GM19238 (cell line): Measurements from ENCODE around the gene NXPE3.

Source experiments
- DNase-seq: peaks from one replicate; pipeline ENCODE4 v3.0.0; 2011; ENCODE audit warnings: low spot score; ENCODE audit not compliant: insufficient read length

The NXPE3 gene

DNA sequence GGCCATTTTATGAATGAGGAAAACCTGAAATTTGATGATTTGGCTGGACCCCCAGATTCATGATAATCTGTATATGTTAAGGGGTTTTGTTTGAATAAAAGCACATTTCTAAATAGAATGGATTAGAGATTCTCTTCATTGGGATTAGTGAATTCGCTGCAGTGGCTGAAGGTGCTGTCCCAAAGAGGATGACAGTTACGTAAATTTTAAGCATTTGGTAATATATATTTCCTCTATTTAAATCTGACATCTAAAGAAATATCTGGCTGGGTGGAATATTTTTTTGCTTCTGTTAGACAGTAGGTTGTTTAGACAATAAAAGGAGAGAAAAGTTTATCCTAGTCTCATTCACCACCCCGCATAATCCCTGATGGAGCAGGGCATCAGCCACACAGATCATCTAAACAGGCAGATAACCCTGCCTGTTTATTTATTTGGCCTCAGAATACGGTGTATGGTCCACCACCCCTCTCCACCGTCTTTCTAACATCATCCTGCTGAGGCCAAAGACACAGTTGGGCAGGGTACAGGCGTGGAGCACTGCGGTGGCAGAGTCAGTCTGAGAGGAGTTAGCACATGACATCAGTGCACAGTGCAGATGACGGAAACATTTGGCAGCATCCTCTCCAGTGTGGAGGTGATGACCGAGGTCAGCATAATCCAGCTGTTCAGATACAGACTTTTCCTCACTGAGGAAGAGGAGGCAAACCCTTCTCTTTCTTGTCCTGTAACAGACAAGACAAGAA is 49.9 kb downstream of the NXPE3 start:
- DNase-seq = no peak

DNA sequence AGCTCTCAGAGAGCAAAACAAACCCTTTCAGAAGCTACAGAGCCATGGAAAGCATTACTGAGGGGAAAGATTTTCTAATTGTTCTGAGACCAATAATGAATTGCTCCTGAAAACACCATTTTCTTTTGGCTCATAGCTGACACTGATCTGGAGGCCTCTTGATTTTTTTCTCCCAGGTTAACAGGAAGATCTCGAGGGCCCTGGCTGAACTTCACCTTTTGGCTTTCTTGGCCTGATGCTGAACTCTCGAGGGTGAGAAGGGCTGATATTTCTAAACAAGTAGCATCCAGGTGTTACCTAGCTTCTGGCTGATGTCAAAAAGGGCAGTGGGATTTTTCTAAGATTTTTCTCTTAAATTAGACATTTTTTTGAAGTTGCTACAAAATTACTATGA is 50.4 kb downstream of the NXPE3 start:
- DNase-seq = no peak

DNA sequence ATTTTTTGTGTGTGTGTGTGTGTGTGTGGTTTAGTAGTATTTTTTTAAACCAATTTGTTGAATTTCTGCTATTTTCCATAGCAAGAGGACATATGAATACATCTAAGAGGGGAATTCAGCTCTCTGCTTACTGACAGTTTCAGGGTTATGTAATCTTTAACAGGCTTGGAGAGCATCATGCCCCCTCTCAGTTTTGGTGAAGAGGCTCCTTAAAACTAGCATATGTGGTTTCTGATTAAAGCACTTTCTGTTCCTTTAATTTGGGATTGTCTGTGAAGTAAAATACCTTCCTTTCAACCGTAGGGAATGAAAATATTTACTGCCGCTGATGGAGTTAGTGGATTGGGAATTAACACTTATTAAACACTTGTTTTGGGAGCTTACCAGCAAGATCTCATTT is 50.9 kb downstream of the NXPE3 start:
- no peak for DNase-seq

DNA sequence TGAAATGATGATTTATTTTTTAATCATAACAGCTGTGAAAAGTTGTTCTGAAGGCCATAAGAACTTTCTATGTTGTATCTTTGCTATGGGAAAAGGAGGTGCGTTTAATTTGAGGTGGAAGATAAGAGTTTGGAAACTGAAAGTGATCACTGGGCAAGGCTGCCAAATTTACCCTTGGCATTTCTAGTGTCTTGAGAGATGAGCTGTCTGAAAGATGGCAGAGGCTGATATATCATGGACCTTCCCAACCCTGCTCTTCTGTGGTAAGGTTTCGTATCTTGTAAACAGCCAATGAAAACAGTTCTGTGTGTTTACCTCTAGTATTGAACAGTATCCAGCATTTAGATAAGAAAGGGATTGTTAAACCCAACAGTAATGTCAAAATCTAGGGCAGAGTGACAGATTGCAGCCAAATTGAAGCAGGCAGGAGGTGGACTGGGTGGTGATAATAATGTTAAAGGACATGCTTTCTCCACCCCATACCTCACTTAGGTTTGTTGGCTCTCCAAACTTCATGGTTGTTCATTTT is 54.5 kb downstream of the NXPE3 start:
- no peak for DNase-seq

DNA sequence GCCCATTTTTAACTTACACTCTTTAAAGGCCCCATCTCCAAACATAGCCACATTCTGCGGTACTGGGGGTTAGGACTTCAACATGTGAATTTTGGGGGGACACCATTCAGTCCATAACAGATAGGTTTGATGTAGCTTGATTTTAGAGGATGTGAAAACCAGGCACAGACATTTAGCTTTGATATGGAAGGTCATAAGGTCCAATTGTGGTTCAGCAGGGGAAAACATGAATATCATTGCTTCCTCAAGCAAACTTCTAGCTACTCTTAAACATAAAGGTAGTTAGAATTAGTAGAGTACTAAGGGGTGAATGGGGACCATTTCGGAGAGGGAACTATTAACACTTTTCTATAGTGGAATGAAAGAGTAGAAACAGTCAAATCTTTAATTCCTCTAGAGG is 56.7 kb downstream of the NXPE3 start:
- no peak for DNase-seq

DNA sequence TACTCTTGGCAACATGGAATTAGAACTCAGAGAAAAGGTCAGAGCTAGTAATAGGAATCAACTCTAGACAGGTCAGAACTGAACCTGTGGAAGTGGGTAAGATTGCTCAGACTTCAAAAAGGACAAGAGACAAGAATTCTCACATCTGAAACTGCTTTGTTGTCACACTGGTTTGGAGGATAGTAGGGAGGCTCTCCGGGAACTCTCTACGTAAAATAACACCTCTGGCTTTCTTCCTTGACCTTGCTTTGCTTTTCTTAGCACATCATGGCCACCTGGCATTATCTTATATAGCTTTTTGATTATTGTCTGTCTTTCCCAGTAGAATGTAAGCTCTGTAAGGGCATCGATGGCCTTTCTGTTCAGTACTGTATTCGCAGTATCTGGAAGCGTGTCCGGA is 57.1 kb downstream of the NXPE3 start:
- no peak for DNase-seq

DNA sequence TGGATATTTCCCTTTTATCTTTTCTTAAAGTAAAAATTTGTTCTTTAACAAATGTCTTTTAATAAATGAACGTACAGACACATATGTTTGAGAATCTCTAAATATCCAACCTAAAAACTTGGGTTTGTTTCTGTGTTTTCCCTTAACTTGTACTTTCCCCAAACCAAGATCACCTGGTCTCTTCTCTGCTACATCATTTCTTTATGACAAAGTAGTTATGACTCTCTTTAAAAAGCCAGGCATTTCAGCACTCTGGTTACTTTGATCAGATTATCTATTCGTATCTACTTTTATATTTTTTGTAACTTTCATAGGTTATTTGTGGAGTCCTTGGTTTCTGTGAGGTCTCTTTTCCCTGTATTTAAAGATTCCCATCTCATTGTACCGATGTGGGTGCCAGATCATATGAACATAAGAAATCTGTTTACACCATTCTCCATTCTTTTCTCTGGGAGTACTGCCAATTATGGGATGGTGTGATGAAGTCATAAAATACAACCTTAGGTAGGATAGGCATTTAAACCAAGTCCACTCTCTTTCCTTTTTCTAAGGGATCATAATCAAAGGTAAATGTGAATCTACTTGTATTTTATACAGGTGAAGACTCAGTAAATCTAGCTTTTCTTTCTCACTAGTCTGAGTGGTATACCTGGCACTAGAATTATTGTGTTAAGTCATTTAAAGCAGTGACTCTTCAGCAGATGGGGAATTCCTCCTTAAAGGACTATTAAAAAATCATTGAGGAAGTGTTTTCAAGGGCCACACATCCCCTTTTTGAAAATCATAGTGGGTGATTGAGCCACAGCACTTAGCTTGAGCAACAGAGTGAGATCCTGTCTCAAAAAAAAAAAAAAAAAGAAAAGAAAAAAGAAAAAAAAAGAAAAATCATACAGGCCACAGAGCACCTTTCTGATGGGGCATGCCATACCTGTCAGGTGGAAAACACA is 57.9 kb downstream of the NXPE3 start:
- no peak for DNase-seq

DNA sequence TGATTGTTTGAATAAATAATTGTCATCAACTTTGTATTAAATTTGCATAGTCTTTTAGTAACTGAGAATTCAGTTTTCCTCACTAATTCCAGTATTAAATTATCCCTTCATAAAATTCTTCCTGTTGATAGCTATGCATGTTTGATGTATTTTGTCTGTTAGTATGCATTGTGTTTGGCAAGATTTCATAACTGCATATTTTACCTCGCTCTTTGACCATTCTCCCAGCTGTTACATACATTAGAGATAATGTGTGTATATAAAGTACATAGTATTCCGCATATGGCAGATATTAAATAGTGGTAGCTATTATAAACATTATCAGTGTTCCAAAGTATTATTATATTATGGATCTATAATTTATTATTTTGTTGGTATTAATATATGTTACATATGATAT is 59.7 kb downstream of the NXPE3 start:
- no peak for DNase-seq

DNA sequence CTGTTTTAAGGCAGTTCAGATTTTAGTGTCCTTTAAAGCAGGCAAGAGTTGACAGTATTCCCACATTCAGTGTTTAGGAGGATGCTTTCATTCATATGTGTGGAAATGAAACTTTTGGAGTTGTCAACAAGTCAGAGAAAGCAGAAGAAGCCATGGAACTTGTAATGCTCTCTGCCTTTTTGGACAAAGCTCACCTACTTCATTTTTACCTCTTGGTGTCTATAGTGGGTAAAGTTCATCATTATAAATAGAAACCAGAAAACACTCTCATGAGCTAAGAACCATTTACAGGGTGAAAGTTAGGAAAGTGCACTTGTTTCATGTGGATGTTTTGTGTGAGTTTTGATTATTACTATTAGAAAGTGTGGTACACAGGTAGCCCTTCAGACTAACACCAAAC is 61.1 kb downstream of the NXPE3 start:
- DNase-seq = no peak

DNA sequence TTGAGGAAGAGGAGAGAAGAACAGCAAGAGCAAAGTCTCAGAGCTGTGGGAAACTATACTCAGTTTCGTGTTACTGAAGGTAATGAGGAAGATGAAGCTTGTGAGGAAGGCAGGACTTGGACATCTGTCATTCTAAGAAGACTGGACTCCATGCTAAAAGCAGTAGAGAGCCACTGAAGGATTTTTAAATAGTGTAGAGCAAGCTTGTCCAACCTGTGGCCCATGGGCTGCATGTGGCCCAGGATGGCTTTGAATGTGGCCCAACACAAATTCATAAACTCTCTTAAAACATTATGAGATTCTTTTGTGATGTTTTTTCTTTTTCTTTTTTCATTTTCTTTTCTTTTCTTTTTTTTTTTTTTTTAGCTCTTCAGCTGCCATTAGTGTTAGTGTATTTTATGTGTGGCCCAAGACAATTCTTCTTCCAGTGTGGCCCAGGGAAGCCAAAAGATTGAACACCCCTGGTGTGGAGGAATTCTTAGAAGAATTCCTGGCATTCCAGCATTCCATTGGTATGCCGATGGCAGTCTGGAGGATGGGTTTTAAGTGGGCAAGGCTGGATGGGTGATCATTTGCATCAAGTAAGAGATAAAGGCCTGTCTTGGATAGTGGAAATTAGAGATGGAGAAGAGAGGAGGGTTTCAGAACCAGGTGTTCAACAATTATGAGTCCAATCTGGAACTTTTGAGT is 63.4 kb downstream of the NXPE3 start:
- DNase-seq = no peak

DNA sequence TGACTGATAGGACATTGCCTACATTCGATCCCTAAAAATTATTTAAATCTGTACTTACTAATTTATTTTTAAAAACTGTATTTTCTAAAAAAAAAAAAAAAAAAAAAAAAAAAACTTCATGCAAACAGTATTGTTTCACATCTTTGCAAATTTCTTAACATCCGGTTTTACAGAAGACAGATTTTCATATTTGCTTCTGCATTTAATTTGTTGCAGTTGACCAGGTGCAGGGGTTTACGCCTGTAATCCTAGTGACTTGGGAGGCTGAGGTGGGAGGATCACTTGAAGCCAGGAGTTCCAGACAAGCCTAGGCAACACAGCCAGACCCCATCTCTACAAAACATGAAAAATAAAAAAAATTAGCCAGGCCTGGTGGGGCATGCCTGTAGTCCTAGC is 63.9 kb downstream of the NXPE3 start:
- no peak for DNase-seq

DNA sequence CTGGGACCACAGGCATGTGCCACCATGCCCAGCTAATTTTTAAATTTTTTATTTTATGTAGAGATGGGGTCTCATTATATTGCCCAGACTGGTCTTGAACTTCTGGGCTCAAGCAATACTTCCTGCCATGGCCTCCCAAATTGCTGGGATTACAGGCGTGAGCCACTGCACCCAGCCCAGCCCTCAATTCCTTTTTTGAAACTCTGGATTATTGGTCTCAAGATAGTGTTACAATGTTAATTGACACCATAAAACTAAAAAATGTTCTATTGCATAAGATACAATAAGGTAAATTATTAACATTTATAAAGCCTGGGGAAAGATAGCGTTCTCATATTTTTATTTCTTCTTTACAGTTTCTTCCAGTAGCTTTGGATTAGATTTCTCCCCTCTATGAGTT is 66.4 kb downstream of the NXPE3 start:
- no peak for DNase-seq

DNA sequence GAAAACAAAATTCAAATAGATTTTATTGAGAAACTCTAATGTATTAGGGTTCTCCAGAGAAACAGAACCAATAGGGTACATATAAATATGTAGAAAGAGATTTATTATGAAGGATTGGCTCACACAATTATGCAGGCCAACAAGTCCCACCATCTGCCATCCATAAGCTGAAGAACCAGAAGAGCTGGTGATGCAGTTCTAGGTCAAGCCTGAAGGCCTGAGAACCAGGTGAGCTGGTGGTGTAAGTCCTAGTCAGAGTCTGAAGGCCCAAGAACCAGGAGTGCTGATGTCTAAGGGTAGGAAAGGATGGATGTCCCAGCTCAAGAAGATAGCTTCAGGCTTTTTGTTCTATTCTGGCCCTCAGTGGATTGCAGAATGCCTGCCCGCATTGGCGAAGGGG is 67.7 kb downstream of the NXPE3 start:
- no peak for DNase-seq

DNA sequence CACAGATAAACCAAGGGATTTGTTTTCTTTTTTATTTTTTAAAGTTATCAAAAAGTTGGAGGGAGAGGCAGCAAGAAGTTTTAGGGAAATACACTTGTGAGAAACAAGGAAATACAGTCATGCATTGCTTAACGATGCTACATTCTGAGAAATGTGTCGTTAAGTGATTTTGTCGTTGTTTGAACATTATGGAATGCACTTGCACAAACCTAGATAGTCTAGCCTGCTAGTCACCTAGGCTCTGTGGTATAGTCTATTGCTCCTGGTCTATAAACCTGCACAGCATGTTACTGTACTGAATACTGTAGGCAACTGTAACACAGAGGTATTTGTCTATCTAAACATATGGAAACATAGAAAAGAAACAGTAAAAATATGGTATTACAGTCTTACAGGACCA is 68.3 kb downstream of the NXPE3 start:
- DNase-seq = no peak

DNA sequence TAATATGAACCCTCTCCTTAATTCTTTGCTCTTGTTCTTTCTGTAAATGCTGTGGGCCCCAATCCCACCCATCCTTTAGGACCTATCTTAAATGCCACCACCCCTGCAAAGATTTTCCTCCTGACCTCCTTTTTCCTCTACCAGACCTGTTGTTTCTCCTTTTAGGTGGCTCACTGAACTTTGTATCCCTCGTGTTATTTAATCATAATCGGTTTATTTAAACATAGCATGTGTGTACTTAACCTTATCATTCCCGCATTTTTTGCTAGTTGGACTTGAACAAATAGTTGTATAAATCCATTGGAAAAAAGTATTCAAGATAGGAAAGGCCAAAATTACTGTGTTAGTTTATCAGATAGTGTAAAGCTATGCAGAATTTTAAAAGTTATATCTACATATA is 69.3 kb downstream of the NXPE3 start:
- DNase-seq = no peak

DNA sequence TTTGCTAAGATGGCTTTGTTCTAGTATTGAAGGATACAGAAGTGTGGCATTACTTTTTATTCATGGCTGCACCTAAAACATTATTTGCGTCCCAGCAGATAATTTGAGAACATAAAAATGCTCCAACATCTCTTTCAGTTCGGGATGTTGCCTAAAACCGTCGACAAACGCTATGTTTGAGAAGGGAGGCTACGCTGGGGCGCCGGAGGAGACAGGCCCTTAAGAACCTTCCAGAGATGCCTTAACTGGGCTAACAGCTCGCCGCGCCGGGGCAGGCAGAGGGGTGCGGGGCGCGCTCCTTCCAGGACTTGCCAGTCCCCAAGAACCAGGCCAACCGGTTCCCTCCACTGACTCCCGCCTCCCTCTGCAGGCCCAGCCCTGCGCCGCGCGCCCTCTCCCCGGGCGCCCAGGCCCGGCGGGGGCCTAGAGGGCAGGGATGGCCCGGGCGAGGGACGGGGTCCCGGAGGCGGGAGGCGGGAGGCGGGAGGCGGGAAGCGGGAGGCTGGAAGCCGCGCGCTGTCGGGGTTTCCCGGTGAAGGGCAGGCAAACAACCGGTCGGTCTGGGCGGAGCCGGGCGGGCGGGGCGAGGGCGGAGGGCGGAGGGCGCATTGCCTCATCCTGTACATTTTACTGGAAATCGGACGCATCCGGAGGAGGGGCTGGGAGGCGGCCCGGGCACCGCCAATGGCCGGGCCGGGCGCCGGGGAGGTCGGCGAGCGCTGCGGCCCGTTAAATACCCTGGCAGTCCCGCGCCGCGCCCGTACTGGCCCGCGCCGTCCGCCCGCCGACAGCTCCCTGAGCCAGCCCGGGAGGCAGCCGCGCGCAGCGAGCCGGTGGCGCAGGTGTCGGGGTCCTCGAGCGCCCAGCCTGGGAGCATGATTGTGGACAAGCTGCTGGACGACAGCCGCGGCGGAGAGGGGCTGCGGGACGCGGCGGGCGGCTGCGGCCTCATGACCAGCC is 70.0 kb downstream of the NXPE3 start, which contains the start of gene NFKBIZ:
TSS of gene NFKBIZ (plus strand) at position 761 of the 960 bp plus-strand sequence. CDS start at position 876, 115 bp downstream.
- DNase-seq = peak; percentile 80

DNA sequence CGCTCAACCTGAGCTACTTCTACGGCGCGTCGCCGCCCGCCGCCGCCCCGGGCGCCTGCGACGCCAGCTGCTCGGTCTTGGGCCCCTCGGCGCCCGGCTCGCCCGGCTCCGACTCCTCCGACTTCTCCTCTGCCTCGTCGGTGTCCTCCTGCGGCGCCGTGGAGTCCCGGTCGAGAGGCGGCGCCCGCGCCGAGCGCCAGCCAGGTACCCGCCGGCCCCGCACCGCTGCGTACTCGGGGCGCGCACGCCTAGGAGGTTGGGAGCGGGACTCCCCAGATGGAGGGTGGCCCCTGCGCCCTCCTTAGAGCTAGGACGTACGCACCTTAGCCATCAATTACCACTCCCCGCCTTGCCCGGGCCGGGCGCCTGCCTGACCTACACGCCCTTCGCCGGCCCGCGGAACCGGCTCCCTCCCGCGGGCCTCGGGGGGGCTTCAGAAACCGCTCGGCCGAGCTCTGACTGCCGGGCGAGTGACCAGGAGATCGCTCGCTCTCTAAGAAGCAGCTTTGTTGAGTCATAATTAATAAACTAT is 70.8 kb downstream of the NXPE3 start:
- DNase-seq = peak; percentile 41

DNA sequence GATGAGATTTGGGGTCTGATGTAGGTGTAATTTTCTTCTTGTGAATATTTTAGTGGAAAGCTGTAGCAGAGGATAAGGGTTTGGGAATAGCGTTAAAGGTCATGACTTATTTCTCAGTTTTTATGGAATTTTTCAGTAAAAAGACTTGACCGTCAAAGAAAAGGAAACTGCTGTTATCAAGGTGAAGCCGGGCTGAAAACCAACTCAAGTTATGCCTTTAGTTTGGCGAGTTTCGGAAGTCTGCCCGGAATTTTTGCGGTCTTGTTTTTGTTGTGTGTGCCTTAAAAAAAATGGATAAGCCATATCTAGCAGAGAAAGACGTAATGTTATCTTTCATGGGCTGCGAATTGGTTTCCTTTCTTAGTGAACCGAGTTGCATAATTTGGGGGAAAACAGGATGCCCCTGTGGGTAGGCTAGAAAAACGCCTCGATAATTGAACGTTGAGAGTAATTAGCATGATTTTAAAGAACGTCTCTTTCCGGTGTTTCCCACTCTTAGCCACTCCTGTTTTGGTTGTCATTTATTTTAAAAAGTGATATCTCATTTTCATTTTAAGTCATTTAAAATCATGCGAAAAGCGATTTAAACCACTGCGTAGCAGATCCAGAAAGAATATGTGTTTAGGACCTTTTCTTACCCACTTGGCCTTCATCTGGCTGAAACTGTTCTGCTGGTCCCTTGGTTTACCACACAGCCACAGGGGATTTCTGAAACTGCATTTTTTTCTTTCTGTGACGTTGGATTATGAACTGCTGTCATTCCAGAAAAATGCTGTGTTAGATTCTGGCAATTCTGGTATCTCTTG is 71.4 kb downstream of the NXPE3 start:
- no peak for DNase-seq

DNA sequence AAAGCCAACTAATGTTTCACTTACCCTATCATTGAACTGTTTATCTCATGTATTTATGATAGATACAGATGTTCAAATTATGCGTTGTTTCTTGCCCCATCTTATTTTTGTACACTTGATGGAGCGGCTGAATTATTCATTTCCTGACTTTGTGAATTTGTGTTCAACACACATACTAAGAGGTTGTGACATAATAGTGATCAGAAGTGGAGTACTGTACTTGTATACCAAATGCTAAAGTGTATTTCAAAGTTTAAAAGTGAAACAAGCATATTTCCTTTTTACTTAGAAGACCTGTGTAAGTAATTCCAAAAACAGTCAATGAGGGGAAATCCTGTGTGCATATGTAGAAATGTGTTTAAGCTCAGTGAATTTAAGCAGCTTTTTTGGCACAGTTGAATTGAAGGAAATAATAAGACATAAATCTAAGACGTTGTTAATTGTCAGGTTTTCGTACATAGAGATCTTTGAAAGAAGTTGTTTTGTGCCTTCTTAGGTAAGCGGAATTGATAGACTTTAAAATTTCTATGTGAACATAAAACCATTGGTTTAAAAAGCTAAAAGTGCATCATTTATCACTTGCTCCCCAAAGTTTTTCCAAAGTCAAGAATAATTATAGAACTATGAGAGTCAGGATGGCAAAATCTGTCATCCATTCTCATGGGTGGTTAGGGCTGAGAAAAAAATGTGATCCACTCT is 72.2 kb downstream of the NXPE3 start:
- no peak for DNase-seq
